HEK293 (cell line): ENCODE measurements around the gene PAF1.
A peak's percentile ranks its signal among the peaks of the same experiment; 100 is the strongest.

Experiments
- GLI4 ChIP-seq: fragments of 450-650 bp; formaldehyde crosslinking; IDR thresholded peaks from 2 replicates; pipeline ENCODE4 v1.5.1; 2016; ENCODE audit warnings: missing biosample characterization, missing genetic modification characterization
- HOXA7 ChIP-seq: sonication (generic); formaldehyde crosslinking; IDR thresholded peaks from 2 replicates; pipeline ENCODE4 v1.8.1; 2022; ENCODE audit warnings: missing genetic modification reagents, borderline replicate concordance
- IKZF3 ChIP-seq: fragments of 450-650 bp; IDR thresholded peaks from 2 replicates; pipeline ENCODE4 v1.5.0; 2018; ENCODE audit warnings: missing biosample characterization, mild to moderate bottlenecking, missing genetic modification characterization, moderate library complexity
- MZF1 ChIP-seq: fragments of 450-650 bp; formaldehyde crosslinking; IDR thresholded peaks from 2 replicates; pipeline ENCODE4 v1.5.1; 2017; ENCODE audit warnings: missing biosample characterization, missing genetic modification characterization, borderline replicate concordance
- REPIN1 ChIP-seq: fragments of 450-650 bp; formaldehyde crosslinking; IDR thresholded peaks from 2 replicates; pipeline ENCODE4 v1.5.1; 2017; ENCODE audit warnings: missing biosample characterization, missing genetic modification characterization, low read depth
- SP2 ChIP-seq: fragments of 450-650 bp; formaldehyde crosslinking; IDR thresholded peaks from 2 replicates; pipeline ENCODE4 v1.5.1; 2016; ENCODE audit warnings: missing biosample characterization, missing genetic modification characterization
- SP3 ChIP-seq: fragments of 450-650 bp; formaldehyde crosslinking; IDR thresholded peaks from 2 replicates; pipeline ENCODE4 v1.5.1; 2016; ENCODE audit warnings: missing biosample characterization, missing genetic modification characterization
- SP7 ChIP-seq: fragments of 450-650 bp; formaldehyde crosslinking; IDR thresholded peaks from 2 replicates; pipeline ENCODE4 v1.5.1; 2016; ENCODE audit warnings: missing biosample characterization, missing genetic modification characterization
- ZBTB21 ChIP-seq: fragments of 450-650 bp; formaldehyde crosslinking; IDR thresholded peaks from 2 replicates; pipeline ENCODE4 v1.5.1; 2017; ENCODE audit warnings: missing biosample characterization, missing genetic modification characterization
- ZNF10 ChIP-seq: fragments of 450-650 bp; formaldehyde crosslinking; IDR thresholded peaks from 2 replicates; pipeline ENCODE4 v1.5.1; 2017; ENCODE audit warnings: missing biosample characterization, missing genetic modification characterization
- ZNF157 ChIP-seq: fragments of 450-650 bp; formaldehyde crosslinking; IDR thresholded peaks from 2 replicates; pipeline ENCODE4 v1.5.1; 2016; ENCODE audit warnings: missing biosample characterization, missing genetic modification characterization
- ZNF175 ChIP-seq: fragments of 450-650 bp; formaldehyde crosslinking; IDR thresholded peaks from 2 replicates; pipeline ENCODE4 v1.5.1; 2016; ENCODE audit warnings: missing biosample characterization, missing genetic modification characterization
- ZNF184 ChIP-seq: fragments of 450-650 bp; IDR thresholded peaks from 2 replicates; pipeline ENCODE4 v1.5.1; 2018; ENCODE audit warnings: missing biosample characterization, mild to moderate bottlenecking, missing genetic modification characterization
- ZNF211 ChIP-seq: fragments of 450-650 bp; formaldehyde crosslinking; IDR thresholded peaks from 2 replicates; pipeline ENCODE4 v1.5.1; 2016; ENCODE audit warnings: low read depth, missing biosample characterization, missing genetic modification characterization
- ZNF274 ChIP-seq, 2 experiments: fragments of 200-500 bp in 1 of 2; fragments of 450-650 bp in 1 of 2; sonication (Bioruptor generic) in 1 of 2; formaldehyde crosslinking in 1 of 2; IDR thresholded peaks; 2 replicates each; pipeline versions ENCODE4 v1.5.1 to v1.6.1; 2014 to 2016; ENCODE audit warnings: borderline replicate concordance in 1 of 2, inconsistent platforms in 1 of 2, low read length in 1 of 2, missing biosample characterization in 1 of 2, missing genetic modification characterization in 1 of 2
- ZNF302 ChIP-seq: fragments of 450-650 bp; formaldehyde crosslinking; IDR thresholded peaks from 2 replicates; pipeline ENCODE4 v1.5.1; 2016; ENCODE audit warnings: missing biosample characterization, missing genetic modification characterization, low read depth
- ZNF391 ChIP-seq: fragments of 450-650 bp; formaldehyde crosslinking; IDR thresholded peaks from 2 replicates; pipeline ENCODE4 v1.5.1; 2016; ENCODE audit warnings: low read depth, missing biosample characterization, missing genetic modification characterization, borderline replicate concordance
- ZNF571 ChIP-seq: fragments of 450-650 bp; formaldehyde crosslinking; IDR thresholded peaks from 2 replicates; pipeline ENCODE4 v1.5.0; 2017; ENCODE audit warnings: missing biosample characterization, missing genetic modification characterization
- ZNF585B ChIP-seq: fragments of 450-650 bp; formaldehyde crosslinking; IDR thresholded peaks from 2 replicates; pipeline ENCODE4 v1.5.1; 2016; ENCODE audit warnings: missing biosample characterization, missing genetic modification characterization
- TF ChIP-seq, protein P1 (sequence below): fragments of 450-650 bp; formaldehyde crosslinking; IDR thresholded peaks from 2 replicates; pipeline ENCODE4 v1.5.1; 2016; ENCODE audit warnings: missing biosample characterization, missing genetic modification characterization
- TF ChIP-seq, protein P2 (sequence below): fragments of 450-650 bp; formaldehyde crosslinking; IDR thresholded peaks from 2 replicates; pipeline ENCODE4 v1.5.1; 2016; ENCODE audit warnings: missing biosample characterization, missing genetic modification characterization
- TF ChIP-seq, protein P3 (sequence below): fragments of 450-650 bp; formaldehyde crosslinking; IDR thresholded peaks from 2 replicates; pipeline ENCODE4 v1.5.1; 2016; ENCODE audit warnings: missing biosample characterization, missing genetic modification characterization
- TF ChIP-seq, protein P4 (sequence below): fragments of 450-650 bp; formaldehyde crosslinking; IDR thresholded peaks from 2 replicates; pipeline ENCODE4 v1.5.1; 2017; ENCODE audit warnings: missing biosample characterization, mild to moderate bottlenecking, missing genetic modification characterization, moderate library complexity
- TF ChIP-seq, protein P5 (sequence below): fragments of 450-650 bp; formaldehyde crosslinking; IDR thresholded peaks from 2 replicates; pipeline ENCODE4 v1.5.1; 2016; ENCODE audit warnings: missing biosample characterization, missing genetic modification characterization
- TF ChIP-seq, protein P6 (sequence below): fragments of 450-650 bp; formaldehyde crosslinking; IDR thresholded peaks from 2 replicates; pipeline ENCODE4 v1.5.1; 2017; ENCODE audit warnings: missing biosample characterization, missing genetic modification characterization

Gene PAF1

DNA sequence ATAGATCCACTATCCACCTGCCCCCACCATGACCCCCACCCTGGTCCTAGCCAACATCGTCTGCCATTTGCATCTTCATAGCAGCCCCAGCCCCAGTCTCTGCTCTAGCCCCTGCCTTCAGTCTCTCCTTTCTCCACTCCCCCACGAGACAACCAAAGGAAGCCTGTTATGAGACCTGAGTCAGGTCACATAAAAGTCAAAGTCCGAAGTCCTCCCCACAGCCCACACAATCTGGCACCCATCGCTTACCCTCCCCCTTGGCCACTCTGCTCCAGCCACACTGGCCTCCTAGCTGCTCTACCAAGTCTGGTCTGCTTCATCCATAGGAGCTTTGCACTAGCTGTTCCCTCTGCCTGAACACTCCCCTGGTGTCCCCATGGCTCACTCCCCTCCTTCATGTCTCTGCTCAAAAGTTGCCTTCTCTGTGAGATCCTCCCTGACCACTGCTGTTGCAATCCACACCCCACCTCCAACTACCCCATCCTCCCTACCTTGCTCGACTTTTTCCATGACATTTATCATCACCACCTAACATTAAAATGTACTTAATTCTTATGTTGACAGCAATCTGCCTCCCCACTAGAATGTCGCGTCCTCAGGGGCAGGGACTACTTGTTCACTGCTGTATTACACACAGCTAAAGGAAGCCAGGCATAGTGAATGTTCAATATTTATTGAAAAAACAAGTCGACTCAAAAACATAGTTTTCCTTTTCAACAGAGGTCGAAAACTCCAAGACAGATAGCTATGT, 20.4 kb upstream of the PAF1 start (continued):
- TF ChIP-seq ZNF157 (tag by site-specific recombination): no peak
- no peak for TF ChIP-seq ZNF184
- TF ChIP-seq ZNF175 (tag by site-specific recombination): no peak
- TF ChIP-seq ZBTB21 (tag by site-specific recombination): no peak
- no peak for TF ChIP-seq ZNF585B (tag by site-specific recombination)
- no peak; the same call in 1 of the 2 replicates for TF ChIP-seq ZNF571 (tag by site-specific recombination)
- TF ChIP-seq HOXA7 (CRISPR knock-in tag): no peak
- TF ChIP-seq SP7: no peak
- no peak for TF ChIP-seq ZNF211 (tag by site-specific recombination)
- TF ChIP-seq MZF1 (tag by site-specific recombination): no peak
- TF ChIP-seq SP2 (tag by site-specific recombination): no peak
- TF ChIP-seq, protein P1, sequence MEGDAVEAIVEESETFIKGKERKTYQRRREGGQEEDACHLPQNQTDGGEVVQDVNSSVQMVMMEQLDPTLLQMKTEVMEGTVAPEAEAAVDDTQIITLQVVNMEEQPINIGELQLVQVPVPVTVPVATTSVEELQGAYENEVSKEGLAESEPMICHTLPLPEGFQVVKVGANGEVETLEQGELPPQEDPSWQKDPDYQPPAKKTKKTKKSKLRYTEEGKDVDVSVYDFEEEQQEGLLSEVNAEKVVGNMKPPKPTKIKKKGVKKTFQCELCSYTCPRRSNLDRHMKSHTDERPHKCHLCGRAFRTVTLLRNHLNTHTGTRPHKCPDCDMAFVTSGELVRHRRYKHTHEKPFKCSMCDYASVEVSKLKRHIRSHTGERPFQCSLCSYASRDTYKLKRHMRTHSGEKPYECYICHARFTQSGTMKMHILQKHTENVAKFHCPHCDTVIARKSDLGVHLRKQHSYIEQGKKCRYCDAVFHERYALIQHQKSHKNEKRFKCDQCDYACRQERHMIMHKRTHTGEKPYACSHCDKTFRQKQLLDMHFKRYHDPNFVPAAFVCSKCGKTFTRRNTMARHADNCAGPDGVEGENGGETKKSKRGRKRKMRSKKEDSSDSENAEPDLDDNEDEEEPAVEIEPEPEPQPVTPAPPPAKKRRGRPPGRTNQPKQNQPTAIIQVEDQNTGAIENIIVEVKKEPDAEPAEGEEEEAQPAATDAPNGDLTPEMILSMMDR (tag by site-specific recombination): 0 out of 2 replicates have a peak, but pooled peaks have one; percentile 6
- no peak for TF ChIP-seq SP3 (tag by site-specific recombination)
- TF ChIP-seq ZNF391 (tag by site-specific recombination): no peak
- TF ChIP-seq, protein P2, sequence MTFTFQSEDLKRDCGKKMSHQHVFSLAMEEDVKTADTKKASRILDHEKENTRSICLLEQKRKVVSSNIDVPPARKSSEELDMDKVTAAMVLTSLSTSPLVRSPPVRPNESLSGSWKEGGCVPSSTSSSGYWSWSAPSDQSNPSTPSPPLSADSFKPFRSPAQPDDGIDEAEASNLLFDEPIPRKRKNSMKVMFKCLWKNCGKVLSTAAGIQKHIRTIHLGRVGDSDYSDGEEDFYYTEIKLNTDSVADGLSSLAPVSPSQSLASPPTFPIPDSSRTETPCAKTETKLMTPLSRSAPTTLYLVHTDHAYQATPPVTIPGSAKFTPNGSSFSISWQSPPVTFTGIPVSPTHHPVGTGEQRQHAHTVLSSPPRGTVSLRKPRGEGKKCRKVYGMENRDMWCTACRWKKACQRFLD (tag by site-specific recombination): no peak
- TF ChIP-seq, protein P3, sequence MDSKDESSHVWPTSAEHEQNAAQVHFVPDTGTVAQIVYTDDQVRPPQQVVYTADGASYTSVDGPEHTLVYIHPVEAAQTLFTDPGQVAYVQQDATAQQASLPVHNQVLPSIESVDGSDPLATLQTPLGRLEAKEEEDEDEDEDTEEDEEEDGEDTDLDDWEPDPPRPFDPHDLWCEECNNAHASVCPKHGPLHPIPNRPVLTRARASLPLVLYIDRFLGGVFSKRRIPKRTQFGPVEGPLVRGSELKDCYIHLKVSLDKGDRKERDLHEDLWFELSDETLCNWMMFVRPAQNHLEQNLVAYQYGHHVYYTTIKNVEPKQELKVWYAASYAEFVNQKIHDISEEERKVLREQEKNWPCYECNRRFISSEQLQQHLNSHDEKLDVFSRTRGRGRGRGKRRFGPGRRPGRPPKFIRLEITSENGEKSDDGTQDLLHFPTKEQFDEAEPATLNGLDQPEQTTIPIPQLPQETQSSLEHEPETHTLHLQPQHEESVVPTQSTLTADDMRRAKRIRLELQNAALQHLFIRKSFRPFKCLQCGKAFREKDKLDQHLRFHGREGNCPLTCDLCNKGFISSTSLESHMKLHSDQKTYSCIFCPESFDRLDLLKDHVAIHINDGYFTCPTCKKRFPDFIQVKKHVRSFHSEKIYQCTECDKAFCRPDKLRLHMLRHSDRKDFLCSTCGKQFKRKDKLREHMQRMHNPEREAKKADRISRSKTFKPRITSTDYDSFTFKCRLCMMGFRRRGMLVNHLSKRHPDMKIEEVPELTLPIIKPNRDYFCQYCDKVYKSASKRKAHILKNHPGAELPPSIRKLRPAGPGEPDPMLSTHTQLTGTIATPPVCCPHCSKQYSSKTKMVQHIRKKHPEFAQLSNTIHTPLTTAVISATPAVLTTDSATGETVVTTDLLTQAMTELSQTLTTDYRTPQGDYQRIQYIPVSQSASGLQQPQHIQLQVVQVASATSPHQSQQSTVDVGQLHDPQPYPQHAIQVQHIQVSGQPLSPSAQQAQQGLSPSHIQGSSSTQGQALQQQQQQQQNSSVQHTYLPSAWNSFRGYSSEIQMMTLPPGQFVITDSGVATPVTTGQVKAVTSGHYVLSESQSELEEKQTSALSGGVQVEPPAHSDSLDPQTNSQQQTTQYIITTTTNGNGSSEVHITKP: no peak
- no peak for TF ChIP-seq IKZF3
- no peak for TF ChIP-seq ZNF302 (tag by site-specific recombination)
- TF ChIP-seq, protein P4, sequence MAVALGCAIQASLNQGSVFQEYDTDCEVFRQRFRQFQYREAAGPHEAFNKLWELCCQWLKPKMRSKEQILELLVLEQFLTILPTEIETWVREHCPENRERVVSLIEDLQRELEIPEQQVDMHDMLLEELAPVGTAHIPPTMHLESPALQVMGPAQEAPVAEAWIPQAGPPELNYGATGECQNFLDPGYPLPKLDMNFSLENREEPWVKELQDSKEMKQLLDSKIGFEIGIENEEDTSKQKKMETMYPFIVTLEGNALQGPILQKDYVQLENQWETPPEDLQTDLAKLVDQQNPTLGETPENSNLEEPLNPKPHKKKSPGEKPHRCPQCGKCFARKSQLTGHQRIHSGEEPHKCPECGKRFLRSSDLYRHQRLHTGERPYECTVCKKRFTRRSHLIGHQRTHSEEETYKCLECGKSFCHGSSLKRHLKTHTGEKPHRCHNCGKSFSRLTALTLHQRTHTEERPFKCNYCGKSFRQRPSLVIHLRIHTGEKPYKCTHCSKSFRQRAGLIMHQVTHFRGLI (tag by site-specific recombination): no peak
- no peak for TF ChIP-seq GLI4 (tag by site-specific recombination)
- TF ChIP-seq, protein P5, sequence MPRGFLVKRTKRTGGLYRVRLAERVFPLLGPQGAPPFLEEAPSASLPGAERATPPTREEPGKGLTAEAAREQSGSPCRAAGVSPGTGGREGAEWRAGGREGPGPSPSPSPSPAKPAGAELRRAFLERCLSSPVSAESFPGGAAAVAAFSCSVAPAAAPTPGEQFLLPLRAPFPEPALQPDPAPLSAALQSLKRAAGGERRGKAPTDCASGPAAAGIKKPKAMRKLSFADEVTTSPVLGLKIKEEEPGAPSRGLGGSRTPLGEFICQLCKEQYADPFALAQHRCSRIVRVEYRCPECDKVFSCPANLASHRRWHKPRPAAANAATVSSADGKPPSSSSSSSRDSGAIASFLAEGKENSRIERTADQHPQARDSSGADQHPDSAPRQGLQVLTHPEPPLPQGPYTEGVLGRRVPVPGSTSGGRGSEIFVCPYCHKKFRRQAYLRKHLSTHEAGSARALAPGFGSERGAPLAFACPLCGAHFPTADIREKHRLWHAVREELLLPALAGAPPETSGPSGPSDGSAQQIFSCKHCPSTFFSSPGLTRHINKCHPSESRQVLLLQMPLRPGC (tag by site-specific recombination): no peak
- no peak for TF ChIP-seq ZNF10 (tag by site-specific recombination)
- TF ChIP-seq, protein P6, sequence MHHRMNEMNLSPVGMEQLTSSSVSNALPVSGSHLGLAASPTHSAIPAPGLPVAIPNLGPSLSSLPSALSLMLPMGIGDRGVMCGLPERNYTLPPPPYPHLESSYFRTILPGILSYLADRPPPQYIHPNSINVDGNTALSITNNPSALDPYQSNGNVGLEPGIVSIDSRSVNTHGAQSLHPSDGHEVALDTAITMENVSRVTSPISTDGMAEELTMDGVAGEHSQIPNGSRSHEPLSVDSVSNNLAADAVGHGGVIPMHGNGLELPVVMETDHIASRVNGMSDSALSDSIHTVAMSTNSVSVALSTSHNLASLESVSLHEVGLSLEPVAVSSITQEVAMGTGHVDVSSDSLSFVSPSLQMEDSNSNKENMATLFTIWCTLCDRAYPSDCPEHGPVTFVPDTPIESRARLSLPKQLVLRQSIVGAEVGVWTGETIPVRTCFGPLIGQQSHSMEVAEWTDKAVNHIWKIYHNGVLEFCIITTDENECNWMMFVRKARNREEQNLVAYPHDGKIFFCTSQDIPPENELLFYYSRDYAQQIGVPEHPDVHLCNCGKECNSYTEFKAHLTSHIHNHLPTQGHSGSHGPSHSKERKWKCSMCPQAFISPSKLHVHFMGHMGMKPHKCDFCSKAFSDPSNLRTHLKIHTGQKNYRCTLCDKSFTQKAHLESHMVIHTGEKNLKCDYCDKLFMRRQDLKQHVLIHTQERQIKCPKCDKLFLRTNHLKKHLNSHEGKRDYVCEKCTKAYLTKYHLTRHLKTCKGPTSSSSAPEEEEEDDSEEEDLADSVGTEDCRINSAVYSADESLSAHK (tag by site-specific recombination): no peak
- TF ChIP-seq ZNF274 (IDR thresholded peaks at IDR 0.05; ENCODE audit: low read length): no peak
- TF ChIP-seq ZNF274 (tag by site-specific recombination; IDR thresholded peaks at IDR 0.05; ENCODE audit: borderline replicate concordance): no peak
- no peak for TF ChIP-seq REPIN1 (tag by site-specific recombination)
